Stimulated activated CD4-positive, alpha-beta T cell treated with anti-CD3 and anti-CD28 coated beads, Interleukin-4, amount 100 ng/mL, for 4 hours (primary cell): ENCODE data around the gene JSRP1.

Experiments
- DNase-seq, 2 experiments: peaks; one replicate each; pipeline ENCODE4 v3.0.0-alpha.2; 2020

Gene JSRP1

GRCh38 chr19:2214251-2214650 is 42.0 kb downstream of the JSRP1 start:
- DNase-seq = no peak

- DNase-seq = no peak
These were observed 42.4 kb downstream of the JSRP1 start for GRCh38 chr19:2213799-2214198.

- no peak for DNase-seq
These were observed 43.1 kb downstream of the JSRP1 start for GRCh38 chr19:2212861-2213711.

- DNase-seq = no peak
These were observed 45.1 kb downstream of the JSRP1 start for GRCh38 chr19:2210987-2211740.

- no peak for DNase-seq
These were observed 46.0 kb downstream of the JSRP1 start for GRCh38 chr19:2210206-2210605.

GRCh38 chr19:2209408-2209807 is 46.8 kb downstream of the JSRP1 start:
- no peak for DNase-seq

- DNase-seq = no peak
These were observed 47.2 kb downstream of the JSRP1 start for GRCh38 chr19:2208975-2209374.

GRCh38 chr19:2207991-2208860 is 48.0 kb downstream of the JSRP1 start:
- peak in 1 of 2 experiments; percentile 26 for DNase-seq

GRCh38 chr19:2207008-2207407 is 49.2 kb downstream of the JSRP1 start:
- no peak for DNase-seq

GRCh38 chr19:2202366-2202765 is 53.9 kb downstream of the JSRP1 start:
- DNase-seq = no peak
